Measurements from ENCODE around the gene AVPI1.

DNA sequence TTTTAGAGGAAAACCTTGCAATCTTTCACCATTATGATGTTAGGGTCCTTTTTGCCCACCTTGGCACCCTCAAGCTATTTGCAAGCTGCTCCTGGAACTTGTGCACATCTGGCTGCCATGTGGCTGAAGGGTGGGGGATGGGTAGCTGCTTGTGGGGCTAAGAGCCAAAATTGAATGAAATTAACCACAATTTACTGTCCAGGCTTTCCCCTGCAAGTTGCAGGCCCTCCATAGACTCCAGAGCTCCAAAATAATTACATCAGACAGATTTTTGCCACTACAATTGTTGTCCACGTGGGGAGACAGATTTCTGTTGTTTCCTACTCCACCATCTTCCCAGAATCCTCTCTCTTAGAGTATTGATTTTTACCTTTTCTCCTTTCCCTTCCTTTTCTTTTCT lies 27.5 kb downstream of the AVPI1 start:
- TF ChIP-seq, protein P1, sequence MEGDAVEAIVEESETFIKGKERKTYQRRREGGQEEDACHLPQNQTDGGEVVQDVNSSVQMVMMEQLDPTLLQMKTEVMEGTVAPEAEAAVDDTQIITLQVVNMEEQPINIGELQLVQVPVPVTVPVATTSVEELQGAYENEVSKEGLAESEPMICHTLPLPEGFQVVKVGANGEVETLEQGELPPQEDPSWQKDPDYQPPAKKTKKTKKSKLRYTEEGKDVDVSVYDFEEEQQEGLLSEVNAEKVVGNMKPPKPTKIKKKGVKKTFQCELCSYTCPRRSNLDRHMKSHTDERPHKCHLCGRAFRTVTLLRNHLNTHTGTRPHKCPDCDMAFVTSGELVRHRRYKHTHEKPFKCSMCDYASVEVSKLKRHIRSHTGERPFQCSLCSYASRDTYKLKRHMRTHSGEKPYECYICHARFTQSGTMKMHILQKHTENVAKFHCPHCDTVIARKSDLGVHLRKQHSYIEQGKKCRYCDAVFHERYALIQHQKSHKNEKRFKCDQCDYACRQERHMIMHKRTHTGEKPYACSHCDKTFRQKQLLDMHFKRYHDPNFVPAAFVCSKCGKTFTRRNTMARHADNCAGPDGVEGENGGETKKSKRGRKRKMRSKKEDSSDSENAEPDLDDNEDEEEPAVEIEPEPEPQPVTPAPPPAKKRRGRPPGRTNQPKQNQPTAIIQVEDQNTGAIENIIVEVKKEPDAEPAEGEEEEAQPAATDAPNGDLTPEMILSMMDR (IDR thresholded peaks at IDR 0.05) = no peak
- no peak for TF ChIP-seq POLR2AphosphoS5 (IDR thresholded peaks at IDR 0.05; ENCODE audit: insufficient read depth in 1 of 2, low read depth in 1 of 2)
